Ascending aorta (tissue), 2 donors: ENCODE results near the gene DCC. TPM values are rescaled to one million over a fixed set of nuclear protein-coding genes. Genes with fewer than 3 reads are reported as not detected.

Source experiments
- DNase-seq, 2 donors: peaks; one replicate each; pipeline ENCODE4 v3.0.0-alpha.2; 2019; ENCODE audit warnings: low spot score in 2 of 2
- H3K27ac ChIP-seq, 2 donors: fragments of 200-600 bp; sonication (generic); one replicate each; pipeline ENCODE4 v1.5.1; 2016 to 2017; ENCODE audit warnings: mild to moderate bottlenecking in 1 of 2
- H3K27me3 ChIP-seq: fragments of 200-600 bp; sonication (generic); one replicate; pipeline ENCODE4 v1.5.1; 2017
- H3K36me3 ChIP-seq, 2 donors: fragments of 200-600 bp; sonication (generic); one replicate each; pipeline ENCODE4 v1.5.1; 2016
- H3K4me1 ChIP-seq, 2 donors: fragments of 200-600 bp; sonication (generic); one replicate each; pipeline ENCODE4 v1.5.1; 2016 to 2017; ENCODE audit warnings: mild to moderate bottlenecking in 1 of 2
- H3K4me3 ChIP-seq, 2 donors: fragments of 200-600 bp; sonication (generic); one replicate each; pipeline ENCODE4 v1.5.1; 2016 to 2017; ENCODE audit warnings: mild to moderate bottlenecking in 1 of 2
- H3K9me3 ChIP-seq, 2 donors: fragments of 200-600 bp; sonication (generic); one replicate each; pipeline ENCODE4 v1.5.1; 2016
- CTCF ChIP-seq, 3 experiments: fragments of 200-600 bp in 2 of 3; fragments of 450-650 bp in 1 of 3; sonication (generic) in 2 of 3; IDR thresholded peaks; one replicate each; pipeline ENCODE4 v1.5.1; 2016 to 2019; ENCODE audit warnings: antibody characterized with exemption in 3 of 3, mild to moderate bottlenecking in 1 of 3, moderate library complexity in 1 of 3
- intact Hi-C: fragments of 100-400 bp; cut with DNase I; formaldehyde crosslinking; loops from one replicate; pipeline ENCODE4 v1.15.1; 2023
- total RNA-seq: library from RNA; depleted of rRNA; stranded (reverse); fragments of >200 nt; gene quantifications from one replicate; pipeline ENCODE4 v1.1.0, GENCODE V29; 2016

The DCC gene
- total RNA-seq, 1 donor from 2014 or later, result not detected

GRCh38 chr18:52791321-52791720, 451.3 kb downstream of the DCC start:
- Histone ChIP-seq H3K4me3 (no peak overlapping the region), H3K27me3 (no peaks in the 10 kb centered on the region), H3K36me3 (no peaks in the 10 kb centered on the region), H3K4me1 (no peaks in the 10 kb centered on the region), H3K9me3 (no peaks in the 10 kb centered on the region), H3K27ac (no peak overlapping the region)
- DNase-seq, result no peak
- intact Hi-C loops, result no loop called here
- no peak for TF ChIP-seq CTCF (IDR thresholded peaks at IDR 0.05)

GRCh38 chr18:52812834-52813233, 472.8 kb downstream of the DCC start:
- H3K9me3 ChIP-seq, result no peaks in the 10 kb centered on the region
- H3K4me1 ChIP-seq, result no peaks in the 10 kb centered on the region
- no peaks in the 10 kb centered on the region for H3K27me3 ChIP-seq
- H3K36me3 ChIP-seq, result no peaks in the 10 kb centered on the region
- TF ChIP-seq CTCF (IDR thresholded peaks at IDR 0.05), result no peak
- no peak for DNase-seq
- H3K4me3 ChIP-seq, result no peak overlapping the region
- intact Hi-C loops, result no loop called here
- H3K27ac ChIP-seq, result no peak overlapping the region

- no peak overlapping the region for H3K27ac ChIP-seq
- TF ChIP-seq CTCF (IDR thresholded peaks at IDR 0.05), result no peak
- H3K36me3 ChIP-seq, result no peaks in the 10 kb centered on the region
- H3K4me3 ChIP-seq, result no peak overlapping the region
- H3K27me3 ChIP-seq, result no peaks in the 10 kb centered on the region
- intact Hi-C loops, result no loop called here
- no peaks in the 10 kb centered on the region for H3K4me1 ChIP-seq
- H3K9me3 ChIP-seq, result no peaks in the 10 kb centered on the region
- DNase-seq, result no peak
Observed at GRCh38 chr18:52813635-52814416, 473.8 kb downstream of the DCC start.

- TF ChIP-seq CTCF (IDR thresholded peaks at IDR 0.05), result no peak
- Histone ChIP-seq H3K4me1 (no peaks in the 10 kb centered on the region), H3K27ac (no peak overlapping the region), H3K4me3 (no peak overlapping the region), H3K36me3 (no peaks in the 10 kb centered on the region), H3K9me3 (no peaks in the 10 kb centered on the region), H3K27me3 (no peaks in the 10 kb centered on the region)
- no peak for DNase-seq
- intact Hi-C loops, result no loop called here
Observed at GRCh38 chr18:52815651-52816050, 475.7 kb downstream of the DCC start.

GRCh38 chr18:52816121-52816520, 476.1 kb downstream of the DCC start:
- Histone ChIP-seq H3K9me3 (no peaks in the 10 kb centered on the region), H3K4me3 (no peak overlapping the region), H3K36me3 (no peaks in the 10 kb centered on the region), H3K27me3 (no peaks in the 10 kb centered on the region), H3K27ac (no peak overlapping the region), H3K4me1 (no peaks in the 10 kb centered on the region)
- no peak for DNase-seq
- TF ChIP-seq CTCF (IDR thresholded peaks at IDR 0.05), result no peak
- intact Hi-C loops, result no loop called here
